H1 (cell line): ENCODE data around the gene DLGAP5. TPM values are rescaled to one million over a fixed set of nuclear protein-coding genes. Genes with fewer than 3 reads are reported as not detected.

Source experiments
- CTCF ChIA-PET: fragments of 300-600 bp; sonication (Branson Sonifier 250); formaldehyde crosslinking; loops from one replicate; lab custom pipeline; 2021; ENCODE audit not compliant: partially characterized antibody; lab: Charles Lee
- POLR2A ChIA-PET: fragments of 300-600 bp; sonication (Branson Sonifier 250); formaldehyde crosslinking; loops from one replicate; lab custom pipeline; 2021; ENCODE audit warnings: inconsistent platforms; ENCODE audit not compliant: partially characterized antibody; lab: Charles Lee
- DNase-seq, 2 experiments: peaks; one replicate each; pipeline versions ENCODE4 v3.0.0 to v3.0.0-alpha.2; 2010 to 2022; ENCODE audit warnings: low spot score in 2 of 2, low read depth in 1 of 2, mixed read lengths in 1 of 2
- FAIRE-seq: peaks from 2 replicates; lab custom pipeline; 2011; peaks lifted over from hg19 to GRCh38; lab: Jason Lieb, UNC
- H2AFZ ChIP-seq: 2 replicates; pipeline ENCODE4 v1.8.1; 2012; ENCODE audit warnings: low read length, inconsistent platforms
- H2AK5ac ChIP-seq: 2 replicates; pipeline ENCODE4 v1.6.1; 2013; ENCODE audit warnings: low read depth, low read length
- H2BK120ac ChIP-seq: replicated peaks from 2 replicates; pipeline ENCODE3; 2013; ENCODE audit warnings: low read depth, low read length, inconsistent platforms
- H2BK12ac ChIP-seq: 2 replicates; pipeline ENCODE4 v1.6.1; 2013; ENCODE audit warnings: low read depth, low read length
- H2BK15ac ChIP-seq: 2 replicates; pipeline ENCODE4 v1.6.1; 2013; ENCODE audit warnings: low read length
- H2BK20ac ChIP-seq: 2 replicates; pipeline ENCODE4 v1.6.1; 2013; ENCODE audit warnings: low read length
- H2BK5ac ChIP-seq: 2 replicates; pipeline ENCODE4 v1.6.1; 2013; ENCODE audit warnings: low read depth, low read length
- H3K14ac ChIP-seq: 2 replicates; pipeline ENCODE4 v1.6.1; 2013; ENCODE audit warnings: inconsistent platforms; ENCODE audit not compliant: insufficient read length
- H3K18ac ChIP-seq: 2 replicates; pipeline ENCODE4 v1.6.1; 2013; ENCODE audit warnings: low read length; ENCODE audit errors: extremely low read depth
- H3K23ac ChIP-seq: 2 replicates; pipeline ENCODE4 v1.6.1; 2013; ENCODE audit warnings: inconsistent platforms; ENCODE audit not compliant: insufficient read length
- H3K23me2 ChIP-seq: 2 replicates; pipeline ENCODE4 v1.6.1; 2013; ENCODE audit warnings: low read depth, low read length
- H3K27ac ChIP-seq: 2 replicates; pipeline ENCODE4 v1.6.1; 2011; ENCODE audit warnings: low read depth, low read length, inconsistent platforms
- H3K27me3 ChIP-seq, 4 experiments: replicated peaks in 1 of 4; 1 replicate in 1 of 4; 2 replicates in 3 of 4; pipeline versions ENCODE4 v1.6.1 to v1.8.1; 2011 to 2013; ENCODE audit warnings: low read length in 3 of 4, mild to moderate bottlenecking in 3 of 4, inconsistent platforms in 2 of 4, mixed read lengths in 2 of 4, moderate library complexity in 1 of 4; ENCODE audit not compliant: control insufficient read depth in 3 of 4, insufficient read depth in 3 of 4; ENCODE audit errors: extremely low read depth in 1 of 4
- H3K36me3 ChIP-seq, 4 experiments: 2 replicates each; pipeline versions ENCODE4 v1.6.1 to v1.8.1; 2011 to 2013; ENCODE audit warnings: mild to moderate bottlenecking in 4 of 4, low read length in 3 of 4, moderate library complexity in 2 of 4, control low read depth in 1 of 4, inconsistent platforms in 1 of 4; ENCODE audit not compliant: insufficient read depth in 4 of 4, control insufficient read depth in 2 of 4
- H3K4ac ChIP-seq: replicated peaks from 2 replicates; pipeline ENCODE3; 2013; ENCODE audit warnings: low read length, low read depth, mixed read lengths, inconsistent platforms; ENCODE audit not compliant: insufficient read length
- H3K4me1 ChIP-seq, 4 experiments: replicated peaks in 1 of 4; 1 replicate in 1 of 4; 2 replicates in 3 of 4; pipeline versions ENCODE4 v1.6.1 to v1.8.1; 2011 to 2013; ENCODE audit warnings: low read length in 3 of 4, inconsistent platforms in 2 of 4, mixed read lengths in 1 of 4; ENCODE audit not compliant: insufficient read depth in 4 of 4, control insufficient read depth in 3 of 4
- H3K4me2 ChIP-seq, 2 experiments: 2 replicates each; pipeline versions ENCODE4 v1.6.1 to v1.8.1; 2011 to 2013; ENCODE audit warnings: low read depth in 2 of 2, low read length in 2 of 2, control low read depth in 1 of 2, inconsistent platforms in 1 of 2, mild to moderate bottlenecking in 1 of 2; ENCODE audit not compliant: insufficient read depth in 1 of 2
- H3K4me3 ChIP-seq, 4 experiments: fragments of 200-600, 300-600 bp in 1 of 4; sonication (generic), shearing (Covaris generic), sonication (Bioruptor Twin) in 1 of 4; 2 replicates each; pipeline versions ENCODE4 v1.5.1 to v1.8.1; 2011 to 2016; ENCODE audit warnings: low read length in 4 of 4, low read depth in 3 of 4, control low read depth in 2 of 4, inconsistent platforms in 2 of 4, mild to moderate bottlenecking in 2 of 4, mixed read lengths in 1 of 4, moderate library complexity in 1 of 4; ENCODE audit not compliant: insufficient read depth in 2 of 4; ENCODE audit errors: extremely low read depth in 1 of 4
- H3K56ac ChIP-seq: replicated peaks from 2 replicates; pipeline ENCODE3; 2013; ENCODE audit warnings: low read depth, mild to moderate bottlenecking, mixed read lengths, low read length, inconsistent platforms; ENCODE audit not compliant: insufficient read length
- H3K79me1 ChIP-seq: 2 replicates; pipeline ENCODE4 v1.6.1; 2013; ENCODE audit warnings: low read depth, low read length, control low read depth
- H3K79me2 ChIP-seq, 2 experiments: 2 replicates each; pipeline versions ENCODE4 v1.6.1 to v1.8.1; 2012 to 2013; ENCODE audit warnings: low read length in 2 of 2, mild to moderate bottlenecking in 2 of 2, inconsistent platforms in 1 of 2; ENCODE audit not compliant: insufficient read depth in 2 of 2, control insufficient read depth in 1 of 2
- H3K9ac ChIP-seq, 4 experiments: replicated peaks in 1 of 4; 1 replicate in 1 of 4; 2 replicates in 3 of 4; pipeline versions ENCODE4 v1.6.1 to v1.8.1; 2011 to 2013; ENCODE audit warnings: low read depth in 3 of 4, low read length in 3 of 4, control low read depth in 2 of 4, mild to moderate bottlenecking in 2 of 4, moderate library complexity in 2 of 4, inconsistent platforms in 1 of 4; ENCODE audit errors: extremely low read depth in 1 of 4
- H3K9me3 ChIP-seq, 2 experiments: 2 replicates each; pipeline versions ENCODE4 v1.6.1 to v1.8.1; 2012 to 2013; ENCODE audit warnings: mild to moderate bottlenecking in 2 of 2, moderate library complexity in 2 of 2, control low read depth in 1 of 2, inconsistent platforms in 1 of 2, low read depth in 1 of 2, low read length in 1 of 2, mixed read lengths in 1 of 2; ENCODE audit not compliant: insufficient read depth in 2 of 2
- H4K20me1 ChIP-seq, 2 experiments: replicated peaks in 1 of 2; 2 replicates each; pipeline versions ENCODE3 to v1.8.1; 2011 to 2013; ENCODE audit warnings: inconsistent platforms in 2 of 2, low read length in 2 of 2, mild to moderate bottlenecking in 1 of 2; ENCODE audit not compliant: insufficient read depth in 2 of 2, control insufficient read depth in 1 of 2
- H4K5ac ChIP-seq: 2 replicates; pipeline ENCODE4 v1.6.1; 2013; ENCODE audit warnings: low read length, low read depth, mixed read lengths, inconsistent platforms; ENCODE audit not compliant: insufficient read length
- H4K8ac ChIP-seq: 2 replicates; pipeline ENCODE4 v1.8.0; 2013; ENCODE audit warnings: mild to moderate bottlenecking, moderate library complexity, low read length, inconsistent platforms; ENCODE audit not compliant: insufficient read depth; ENCODE audit errors: extremely low read depth
- H4K91ac ChIP-seq: replicated peaks from 2 replicates; pipeline ENCODE3; 2013; ENCODE audit warnings: low read length, mixed read lengths, inconsistent platforms; ENCODE audit not compliant: insufficient read length
- CBX8 ChIP-seq: fragments of 300-800, 300-1000 bp; sonication (generic); IDR thresholded peaks from 2 replicates; pipeline ENCODE4 v1.7.1; 2016; ENCODE audit warnings: low read depth, low read length, borderline replicate concordance
- CHD1 ChIP-seq: IDR thresholded peaks from 2 replicates; pipeline ENCODE4 v1.6.1; 2012; ENCODE audit warnings: low read depth, low read length, improper control_type of control experiment
- CHD2 ChIP-seq: IDR thresholded peaks from 2 replicates; pipeline ENCODE4 v1.6.1; 2012; ENCODE audit warnings: low read length, improper control_type of control experiment
- POLR2A ChIP-seq, 2 experiments: IDR thresholded peaks; 1 replicate in 1 of 2; 2 replicates in 1 of 2; pipeline ENCODE4 v1.6.1; 2011; ENCODE audit warnings: low read depth in 2 of 2, low read length in 2 of 2, mild to moderate bottlenecking in 2 of 2; ENCODE audit errors: control extremely low read depth in 1 of 2
- RFX5 ChIP-seq: IDR thresholded peaks from 2 replicates; pipeline ENCODE4 v1.6.1; 2011; ENCODE audit warnings: low read depth, low read length, improper control_type of control experiment, borderline replicate concordance
- SP4 ChIP-seq: IDR thresholded peaks from 2 replicates; pipeline ENCODE4 v1.6.1; 2012; ENCODE audit warnings: low read length, inconsistent platforms
- SUZ12 ChIP-seq: fragments of 200-600 bp; sonication (generic); IDR thresholded peaks from 2 replicates; pipeline ENCODE4 v1.6.1; 2012; ENCODE audit warnings: mild to moderate bottlenecking, inconsistent platforms, low read length, moderate library complexity, mixed read lengths
- TCF12 ChIP-seq: IDR thresholded peaks from 2 replicates; pipeline ENCODE4 v1.6.1; 2011; ENCODE audit warnings: low read depth, mild to moderate bottlenecking, low read length
- WGBS, 2 experiments: shearing (Covaris generic) in 1 of 2; methylation state at CpG; one replicate each; pipeline versions ENCODE4 v1.1.6 to v1.1.7; 2013 to 2015; ENCODE audit warnings: low lambda C conversion rate in 2 of 2, mixed read lengths in 2 of 2, inconsistent platforms in 1 of 2, low coverage in 1 of 2, missing lambda C conversion rate in 1 of 2; ENCODE audit not compliant: insufficient replicate concordance in 2 of 2, insufficient coverage in 1 of 2, insufficient read length in 1 of 2; ENCODE audit errors: extremely low coverage in 1 of 2, missing lambda C conversion rate in 1 of 2; 5-methylcytosine and 5-hydroxymethylcytosine counted together
- polyA plus RNA-seq, 7 experiments: library from polyadenylated mRNA; depleted of rRNA in 3 of 7; stranded (reverse) in 5 of 7; unstranded in 2 of 7; fragments of >200 nt in 5 of 7; fragments of 200-250 nt in 2 of 7; gene quantifications; 1 replicate in 5 of 7; 2 replicates in 1 of 7; 4 replicates in 1 of 7; pipeline versions ENCODE4 v1.2.1 to v1.2.3, GENCODE V29; 2011 to 2013; ENCODE audit warnings: missing spikeins in 2 of 7, mixed read lengths in 2 of 7
- total RNA-seq: library from RNA; stranded (reverse); fragmentation: NEBNext Ultra II Directional; extraction: Animal tissue kit (Norgen Biotek cat#: 25700); gene quantifications from 2 replicates; pipeline ENCODE4 v1.2.1, GENCODE V29; 2021
- TF ChIP-seq, protein P1 (sequence below), 3 experiments: IDR thresholded peaks; 1 replicate in 2 of 3; 2 replicates in 1 of 3; pipeline versions ENCODE4 v1.5.1 to v1.6.1; 2011; ENCODE audit warnings: low read length in 3 of 3, mild to moderate bottlenecking in 3 of 3, inconsistent platforms in 2 of 3, low read depth in 1 of 3, moderate library complexity in 1 of 3; ENCODE audit not compliant: insufficient read depth in 1 of 3; ENCODE audit errors: control extremely low read depth in 1 of 3

The DLGAP5 gene
- total and polyA plus RNA-seq, 2 of the 8 experiments (the other 6 are each of a cell fraction or from before 2014, with no cell fraction given), result 16.9 to 155 TPM

DNA sequence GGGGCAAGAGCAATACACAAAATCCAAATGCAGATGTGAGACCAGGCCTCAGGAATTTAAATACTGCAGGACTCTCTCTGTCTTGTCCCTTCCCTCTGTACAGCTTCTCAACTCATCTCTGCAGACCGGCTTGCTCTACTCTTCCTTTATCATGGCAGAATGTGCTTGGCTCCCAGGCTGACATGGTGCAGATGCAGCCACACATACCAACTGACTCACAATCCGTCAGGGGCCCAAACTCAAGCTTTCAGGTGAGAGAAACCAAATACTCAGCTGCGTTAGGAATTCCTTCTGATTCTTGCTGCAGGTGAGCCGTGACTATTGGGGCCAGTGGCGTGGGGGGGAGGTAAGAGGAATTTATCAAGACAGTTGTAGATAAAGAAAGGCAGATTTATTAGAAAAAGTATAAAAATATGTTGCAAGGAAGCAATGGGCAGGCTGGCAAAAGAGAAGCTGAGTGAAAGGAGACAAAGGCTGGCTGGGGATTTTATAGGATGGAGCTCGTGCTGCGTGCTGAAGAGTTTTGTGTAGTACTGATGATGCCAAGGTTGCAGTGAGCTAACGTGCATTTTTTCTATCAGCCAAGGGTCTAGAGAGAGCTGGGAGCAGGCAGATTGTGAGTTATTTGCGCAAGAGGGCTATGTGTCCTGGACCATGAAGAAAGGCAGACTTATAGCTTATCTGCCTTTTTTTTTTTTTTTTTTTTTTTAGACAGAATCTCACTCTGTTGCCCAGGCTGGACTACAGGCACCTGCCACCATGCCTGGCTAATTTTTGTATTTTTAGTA lies 67.3 kb downstream of the DLGAP5 start:
- no peak overlapping the region for H3K4ac ChIP-seq
- H3K23ac ChIP-seq, result no peak overlapping the region
- H3K23me2 ChIP-seq, result no peaks in the 10 kb centered on the region; the same call in 1 of the 2 replicates
- H3K79me1 ChIP-seq, result no peaks in the 10 kb centered on the region
- no peak overlapping the region for H3K4me2 ChIP-seq
- H3K4me3 ChIP-seq, result no peak overlapping the region
- no peak overlapping the region for H2BK12ac ChIP-seq
- H4K8ac ChIP-seq, result no peak overlapping the region
- ChIA-PET POLR2A (interaction anchor here (1.2 to 1.4 kb wide), 2 partner anchors 14 to 21 kb away, joined by 3 to 5 read pairs; no protein-coding TSS in a partner anchor), CTCF (interaction anchor here (0.7 to 3.9 kb wide), 7 partner anchors 14 to 34 kb away, joined by 3 to 18 read pairs (median 4); no protein-coding TSS in a partner anchor)
- H3K4me1 ChIP-seq, result no peaks in the 10 kb centered on the region
- H3K56ac ChIP-seq, result no peak overlapping the region
- H4K91ac ChIP-seq, result no peak overlapping the region
- FAIRE-seq (no peak), DNase-seq (no peak)
- no peak for TF ChIP-seq POLR2A (IDR thresholded peaks at IDR 0.05; ENCODE audit: control extremely low read depth in 1 of 2, low read depth in 2 of 2, low read length in 2 of 2)
- no peak for TF ChIP-seq SUZ12
- no peak for TF ChIP-seq SP4
- TF ChIP-seq CBX8, result no peak
- TF ChIP-seq CHD1, result no peak
- TF ChIP-seq, protein P1, sequence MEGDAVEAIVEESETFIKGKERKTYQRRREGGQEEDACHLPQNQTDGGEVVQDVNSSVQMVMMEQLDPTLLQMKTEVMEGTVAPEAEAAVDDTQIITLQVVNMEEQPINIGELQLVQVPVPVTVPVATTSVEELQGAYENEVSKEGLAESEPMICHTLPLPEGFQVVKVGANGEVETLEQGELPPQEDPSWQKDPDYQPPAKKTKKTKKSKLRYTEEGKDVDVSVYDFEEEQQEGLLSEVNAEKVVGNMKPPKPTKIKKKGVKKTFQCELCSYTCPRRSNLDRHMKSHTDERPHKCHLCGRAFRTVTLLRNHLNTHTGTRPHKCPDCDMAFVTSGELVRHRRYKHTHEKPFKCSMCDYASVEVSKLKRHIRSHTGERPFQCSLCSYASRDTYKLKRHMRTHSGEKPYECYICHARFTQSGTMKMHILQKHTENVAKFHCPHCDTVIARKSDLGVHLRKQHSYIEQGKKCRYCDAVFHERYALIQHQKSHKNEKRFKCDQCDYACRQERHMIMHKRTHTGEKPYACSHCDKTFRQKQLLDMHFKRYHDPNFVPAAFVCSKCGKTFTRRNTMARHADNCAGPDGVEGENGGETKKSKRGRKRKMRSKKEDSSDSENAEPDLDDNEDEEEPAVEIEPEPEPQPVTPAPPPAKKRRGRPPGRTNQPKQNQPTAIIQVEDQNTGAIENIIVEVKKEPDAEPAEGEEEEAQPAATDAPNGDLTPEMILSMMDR (IDR thresholded peaks at IDR 0.05; ENCODE audit: control extremely low read depth in 1 of 3, insufficient read depth in 1 of 3, low read depth in 1 of 3, low read length in 3 of 3), result no peak
- TF ChIP-seq RFX5, result no peak
- TF ChIP-seq CHD2, result no peak
- no peak for TF ChIP-seq TCF12
- H2BK20ac ChIP-seq, result no peak overlapping the region
- H3K27ac ChIP-seq, result no peak overlapping the region
- H4K5ac ChIP-seq, result no peak overlapping the region
- H3K18ac ChIP-seq, result no peak overlapping the region
- H3K79me2 ChIP-seq, result no peaks in the 10 kb centered on the region
- H2AK5ac ChIP-seq, result no peak overlapping the region
- no peaks in the 10 kb centered on the region for H3K36me3 ChIP-seq
- 91% methylated on average over 9 of the region's 9 CpGs; no CpG with 5 or more reads in 1 of the 2 experiments for WGBS, 2 experiments
- no peak overlapping the region for H3K14ac ChIP-seq
- H4K20me1 ChIP-seq, result no peaks in the 10 kb centered on the region
- H2BK120ac ChIP-seq, result no peak overlapping the region
- no peak overlapping the region for H2BK15ac ChIP-seq
- no peak overlapping the region for H2AFZ ChIP-seq
- no peaks in the 10 kb centered on the region for H3K9me3 ChIP-seq
- H2BK5ac ChIP-seq, result no peak overlapping the region
- peaks cover 0 to 11% (median 5%) of the 10 kb centered on the region in 4 experiments; a peak in 5 of 7 replicates for H3K27me3 ChIP-seq
- no peak overlapping the region for H3K9ac ChIP-seq
